Heart left ventricle (tissue), 16 donors: ENCODE measurements around the gene LCT. TPM values are rescaled to one million over a fixed set of nuclear protein-coding genes. Genes with fewer than 3 reads are reported as not detected.

Experiments
- ATAC-seq, 4 donors: fragments of 200-7000 bp; cut with Tn5 transposase; one replicate each; pipeline ENCODE4 v1.9.1; 2020 to 2022; ENCODE audit warnings: moderate library complexity in 4 of 4, mild to moderate bottlenecking in 3 of 4, moderate number of reproducible peaks in 1 of 4
- DNase-seq, 5 donors: peaks; one replicate each; pipeline ENCODE4 v3.0.0-alpha.2; 2020
- H3K27ac ChIP-seq, 12 donors: fragments of 200-600 bp; sonication (generic) in 4 of 12; one replicate each; pipeline versions ENCODE4 v1.5.0 to v1.8.0; 2016 to 2022; ENCODE audit warnings: mild to moderate bottlenecking in 2 of 12
- H3K27me3 ChIP-seq, 9 donors: fragments of 200-600 bp; sonication (generic) in 2 of 9; one replicate each; pipeline versions ENCODE4 v1.5.1 to v1.8.0; 2016 to 2022; ENCODE audit warnings: mild to moderate bottlenecking in 3 of 9
- H3K36me3 ChIP-seq, 9 donors: fragments of 200-600 bp; sonication (generic) in 2 of 9; one replicate each; pipeline versions ENCODE4 v1.5.0 to v1.8.0; 2018 to 2022; ENCODE audit warnings: mild to moderate bottlenecking in 2 of 9
- H3K4me1 ChIP-seq, 12 donors: fragments of 200-600 bp; sonication (generic) in 4 of 12; one replicate each; pipeline versions ENCODE4 v1.5.0 to v1.8.0; 2016 to 2022; ENCODE audit warnings: mild to moderate bottlenecking in 3 of 12
- H3K4me3 ChIP-seq, 12 donors: fragments of 200-600 bp; sonication (generic) in 4 of 12; one replicate each; pipeline versions ENCODE4 v1.5.0 to v1.8.0; 2017 to 2022; ENCODE audit warnings: mild to moderate bottlenecking in 9 of 12, moderate library complexity in 4 of 12
- H3K9me3 ChIP-seq, 12 donors: fragments of 200-600 bp; sonication (generic) in 4 of 12; one replicate each; pipeline versions ENCODE4 v1.5.0 to v1.8.0; 2016 to 2022; ENCODE audit warnings: mild to moderate bottlenecking in 1 of 12
- CTCF ChIP-seq, 12 donors: fragments of 200-600 bp; sonication (generic) in 4 of 12; IDR thresholded peaks; one replicate each; pipeline versions ENCODE4 v1.5.0 to v1.8.0; 2018 to 2022; ENCODE audit warnings: antibody characterized with exemption in 12 of 12, mild to moderate bottlenecking in 5 of 12
- POLR2A ChIP-seq, 2 donors: fragments of 450-650 bp; IDR thresholded peaks; one replicate each; pipeline ENCODE4 v1.6.1; 2017; ENCODE audit warnings: antibody characterized with exemption in 2 of 2, mild to moderate bottlenecking in 2 of 2, moderate library complexity in 2 of 2
- WGBS, 4 donors: extraction: QIAGEN DNeasy Blood & Tissue Kit in 2 of 4; methylation state at CpG; one replicate each; pipeline versions ENCODE4 v1.1.5 to v1.1.7; 2013 to 2018; 5-methylcytosine and 5-hydroxymethylcytosine counted together
- intact Hi-C, 10 donors: fragments of 100-400 bp; cut with DNase I; formaldehyde crosslinking; loops; one replicate each; pipeline versions ENCODE4 v1.11.1 to v1.14.2; 2022
- polyA plus RNA-seq, 2 donors: library from polyadenylated mRNA; stranded (reverse); fragments of 200-250 nt; gene quantifications; one replicate each; pipeline ENCODE4 v1.2.3, GENCODE V29; 2013
- total RNA-seq, 9 donors: library from RNA; depleted of rRNA in 2 of 9; stranded (reverse); fragments of >200 nt in 2 of 9; fragmentation: NEBNext Ultra II Directional in 3 of 9; extraction: Animal tissue kit (Norgen Biotek cat#: 25700) in 3 of 9; gene quantifications; one replicate each; pipeline versions ENCODE4 v1.1.0 to v1.2.4, GENCODE V29; 2016 to 2023
- donor health status: ischemic (EF 13 %, LVEDD 7.1; RV severe dilation, severe dysfunction).
- donor health status: healthy with polysubstance abuse.
- donor health status: DM: no; HTN: yes; CAD: no.
- donor health status: DM: no; HTN: no; CAD: no.
- donor health status: ischemic (EF 25% LVEDD 6.9; RV normal size, moderate dysfunction).
- donor health status: ischemic (EF 25% LVEDD 5.7; RV mildly dilated, moderate dysfunction).
- donor health status: healthy.
- donor health status: DM: yes; HTN: yes; CAD: no.
- donor health status: ischemic (EF 35%, LVEDD 5.7; RV mildly dilated, moderate dysfunction).
- donor health status: nonischemic (EF 11% LVEDD 7.7; RV severe dilation, severe dysfunction).
- donor health status: DM: yes; HTN: yes; CAD: no.
- donor health status: PGD.
- donor health status: ischemic (EF 29% LVEDD 5.4; RV normal size, mild dysfunction).
- donor health status: nonischemic (EF 23%, LVEDD 6.1; RV moderate dilation, normal function).

LCT gene
- total and polyA plus RNA-seq, 11 donors = 0.06 TPM; not detected in 10

- intact Hi-C loops = loop anchor here in 1 of 10 donors (10.0 kb wide), 1 partner anchor 797 kb away; no protein-coding TSS in a partner anchor
- Histone ChIP-seq H3K27ac (no peak overlapping the region), H3K9me3 (peaks cover 0 to 3% (median 0%) of the 10 kb centered on the region in 12 donors), H3K4me1 (no peaks in the 10 kb centered on the region), H3K4me3 (no peak overlapping the region), H3K36me3 (peaks cover 0 to 13% (median 3%) of the 10 kb centered on the region in 9 donors), H3K27me3 (no peaks in the 10 kb centered on the region)
- no peak for DNase-seq
- TF ChIP-seq CTCF (IDR thresholded peaks at IDR 0.05) (no peak), POLR2A (IDR thresholded peaks at IDR 0.05) (no peak)
- ATAC-seq = no peak
- WGBS, 4 donors = 88 to 100% (median 88%) methylated on average over 2 of the region's 2 CpGs
These were observed 45.4 kb downstream of the LCT start for GRCh38 chr2:135791418-135792190.

DNA sequence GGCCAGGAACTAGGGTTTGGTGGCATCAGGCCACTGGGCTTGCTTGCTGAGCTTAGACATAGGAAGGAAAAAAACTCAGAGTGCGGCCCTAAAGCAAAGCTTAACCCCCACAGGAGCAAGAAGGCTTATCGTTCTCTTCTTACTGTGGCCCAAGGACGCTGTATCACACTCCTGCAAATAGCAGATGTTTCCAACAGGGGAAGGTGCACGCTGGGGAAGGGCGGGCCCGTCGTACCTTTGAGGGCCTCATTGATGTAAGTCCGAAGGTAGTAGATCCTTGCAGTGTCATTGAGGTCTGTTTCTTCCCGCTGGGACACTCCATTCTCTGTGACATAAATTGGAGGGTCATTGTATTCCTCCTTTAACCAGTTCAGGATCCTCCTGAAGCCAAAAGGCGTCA, 46.6 kb downstream of the LCT start:
- peaks cover 0 to 20% (median 12%) of the 10 kb centered on the region in 9 donors for H3K36me3 ChIP-seq
- H3K27me3 ChIP-seq = no peaks in the 10 kb centered on the region
- intact Hi-C loops = loop anchor here in 1 of 10 donors (10.0 kb wide), 1 partner anchor 796 kb away; no protein-coding TSS in a partner anchor
- 92 to 97% (median 96%) methylated on average over 10 of the region's 10 CpGs for WGBS, 4 donors
- no peak for ATAC-seq
- no peaks in the 10 kb centered on the region for H3K4me1 ChIP-seq
- H3K9me3 ChIP-seq = peaks cover 0 to 3% (median 0%) of the 10 kb centered on the region in 12 donors
- H3K27ac ChIP-seq = no peak overlapping the region
- H3K4me3 ChIP-seq = no peak overlapping the region
- TF ChIP-seq POLR2A (IDR thresholded peaks at IDR 0.05) (no peak), CTCF (IDR thresholded peaks at IDR 0.05) (no peak)
- no peak for DNase-seq

DNA sequence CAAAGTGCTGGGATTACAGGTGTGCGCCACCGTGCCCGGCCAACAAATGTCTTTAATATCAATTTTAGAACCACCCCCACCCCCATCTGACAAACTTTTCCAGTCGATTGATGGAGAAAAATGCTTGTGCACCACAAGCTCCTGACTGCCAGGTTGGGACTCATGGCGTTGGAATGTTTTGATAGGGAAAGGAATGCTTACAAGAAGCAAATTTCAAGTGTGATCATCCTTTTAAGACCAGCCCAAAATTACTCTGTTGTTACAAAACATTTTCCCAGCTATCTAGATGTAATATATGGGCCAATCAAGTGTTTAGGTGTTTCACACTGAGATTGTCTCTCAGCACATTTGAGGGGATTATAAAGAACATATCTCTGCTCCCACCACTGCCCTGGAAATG, 50.2 kb downstream of the LCT start:
- H3K4me3 ChIP-seq = no peak overlapping the region
- H3K36me3 ChIP-seq = peaks cover 0 to 56% (median 48%) of the 10 kb centered on the region in 9 donors
- DNase-seq (no peak), ATAC-seq (no peak)
- intact Hi-C loops = no loop called here
- H3K27ac ChIP-seq = no peak overlapping the region
- no peak for TF ChIP-seq POLR2A (IDR thresholded peaks at IDR 0.05)
- no peak for TF ChIP-seq CTCF (IDR thresholded peaks at IDR 0.05)
- peaks cover 0 to 1% (median 0%) of the 10 kb centered on the region in 12 donors for H3K9me3 ChIP-seq
- 75 to 92% (median 80%) methylated on average over 5 of the region's 5 CpGs for WGBS, 4 donors
- H3K27me3 ChIP-seq = no peaks in the 10 kb centered on the region
- H3K4me1 ChIP-seq = no peaks in the 10 kb centered on the region

DNA sequence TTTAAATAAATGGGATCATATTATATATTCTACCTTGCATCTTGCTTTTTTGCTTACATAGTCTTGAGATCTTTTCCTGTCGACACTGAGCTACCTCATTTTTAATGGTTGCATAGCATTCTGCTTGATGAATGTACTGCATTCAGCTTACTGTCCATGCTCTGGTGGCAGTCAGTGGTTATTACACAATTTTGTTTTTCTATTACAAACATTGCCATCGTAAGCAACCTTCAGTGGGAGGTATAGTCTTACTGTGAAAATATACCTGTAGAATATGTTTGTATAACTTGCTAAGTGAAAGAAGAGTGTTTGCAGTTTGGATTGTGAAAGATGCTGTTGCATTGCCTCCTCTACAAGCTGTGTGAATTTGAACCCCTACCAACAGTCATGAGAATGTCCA, 52.0 kb downstream of the LCT start:
- DNase-seq = no peak
- intact Hi-C loops = no loop called here
- TF ChIP-seq POLR2A (IDR thresholded peaks at IDR 0.05) (no peak), CTCF (IDR thresholded peaks at IDR 0.05) (peak in 2 of 12 donors; percentile 37 to 44)
- no peak for ATAC-seq
- Histone ChIP-seq H3K36me3 (peaks cover 0 to 74% (median 66%) of the 10 kb centered on the region in 9 donors), H3K4me1 (no peaks in the 10 kb centered on the region), H3K9me3 (no peaks in the 10 kb centered on the region), H3K27me3 (no peaks in the 10 kb centered on the region), H3K4me3 (no peak overlapping the region), H3K27ac (no peak overlapping the region)
- 93 to 99% (median 96%) methylated on average over 2 of the region's 2 CpGs for WGBS, 4 donors
